Activated CD4-positive, CD25-positive, alpha-beta regulatory T cell treated with anti-CD3 and anti-CD28 coated beads, Interleukin-2, amount 50 U/mL, for 16 hours (primary cell): ENCODE data around the gene MLLT11.
"Not testable (repeated sequence)": the region's sequence is repeated elsewhere in the genome, so short reads cannot be mapped to it uniquely, and the experiment has no call there.

ENCODE experiments used
- DNase-seq: peaks from one replicate; pipeline ENCODE4 v3.0.0-alpha.2; 2020; ENCODE audit warnings: low read depth, low spot score

MLLT11 gene

GRCh38 chr1:151056149-151056548 is 4.0 kb upstream of the MLLT11 start:
- DNase-seq = no peak

- no peak for DNase-seq
These were observed 1.5 kb upstream of the MLLT11 start for GRCh38 chr1:151058692-151059091.

- DNase-seq = peak; percentile 61
These were observed 839 bp upstream of the MLLT11 start, which contains the start of gene CDC42SE1 for GRCh38 chr1:151059109-151060006. CDC42SE1 (minus strand) TSS chr1:151059622; CDS start chr1:151055730, 3,892 bp downstream.

- no peak for DNase-seq
These were observed 642 bp downstream of the MLLT11 start for GRCh38 chr1:151060657-151061421.

- no peak for DNase-seq
These were observed 1.5 kb downstream of the MLLT11 start for GRCh38 chr1:151061704-151062103.

- no peak for DNase-seq
These were observed 2.7 kb downstream of the MLLT11 start for GRCh38 chr1:151062741-151063371.

- DNase-seq = no peak
These were observed 5.0 kb downstream of the MLLT11 start for GRCh38 chr1:151065089-151065645.

- DNase-seq = no peak
These were observed 7.0 kb downstream of the MLLT11 start for GRCh38 chr1:151067185-151067584.

- no peak for DNase-seq
These were observed 8.9 kb downstream of the MLLT11 start for GRCh38 chr1:151069103-151069486.

- peak; percentile 65 for DNase-seq
These were observed 10.5 kb downstream of the MLLT11 start, which contains the start of gene GABPB2 for GRCh38 chr1:151070474-151071276. GABPB2 (plus strand) TSS chr1:151070761; CDS start chr1:151088190, 17,429 bp downstream.

- no peak for DNase-seq
These were observed 12.0 kb downstream of the MLLT11 start for GRCh38 chr1:151072224-151072623.

- no peak for DNase-seq
These were observed 25.9 kb downstream of the MLLT11 start for GRCh38 chr1:151085953-151086559.

GRCh38 chr1:151097426-151097825 is 37.2 kb downstream of the MLLT11 start:
- not testable (repeated sequence) for DNase-seq

- no peak for DNase-seq
These were observed 37.9 kb downstream of the MLLT11 start for GRCh38 chr1:151098126-151098525.

GRCh38 chr1:151104630-151105029 is 44.4 kb downstream of the MLLT11 start:
- DNase-seq = no peak

- no peak for DNase-seq
These were observed 46.7 kb downstream of the MLLT11 start for GRCh38 chr1:151106894-151107293.

GRCh38 chr1:151108331-151108730 is 48.1 kb downstream of the MLLT11 start:
- no peak for DNase-seq

- DNase-seq = no peak
These were observed 53.7 kb downstream of the MLLT11 start for GRCh38 chr1:151113877-151114276.
